SK-MEL-5 (cell line): ENCODE results near the gene EMC10. TPM values are rescaled to one million over a fixed set of nuclear protein-coding genes. Genes with fewer than 3 reads are reported as not detected.

Experiments
- DNase-seq: peaks from one replicate; pipeline ENCODE4 v3.0.0-alpha.2; 2016; ENCODE audit warnings: low read depth, low spot score
- in situ Hi-C: cut with HindIII; loops from 2 replicates; pipeline ENCODE4 v1.10.0; 2016; ENCODE audit warnings: low sequenced_read_pairs, high pct_unique_total_duplicates, low pct_unique_long_range_greater_than_20kb
- total RNA-seq: library from RNA; depleted of rRNA; stranded (reverse); fragments of >200 nt; shearing (Covaris generic); gene quantifications from 2 replicates; pipeline ENCODE4 v1.2.3, GENCODE V29; 2014

Gene EMC10
- total RNA-seq, 1 experiment from 2014 or later, result 148 TPM

- DNase-seq, result no peak
- in situ Hi-C loops, result no loop called here
Measured at GRCh38 chr19:50488389-50489194, 12.3 kb downstream of the EMC10 start.

DNA sequence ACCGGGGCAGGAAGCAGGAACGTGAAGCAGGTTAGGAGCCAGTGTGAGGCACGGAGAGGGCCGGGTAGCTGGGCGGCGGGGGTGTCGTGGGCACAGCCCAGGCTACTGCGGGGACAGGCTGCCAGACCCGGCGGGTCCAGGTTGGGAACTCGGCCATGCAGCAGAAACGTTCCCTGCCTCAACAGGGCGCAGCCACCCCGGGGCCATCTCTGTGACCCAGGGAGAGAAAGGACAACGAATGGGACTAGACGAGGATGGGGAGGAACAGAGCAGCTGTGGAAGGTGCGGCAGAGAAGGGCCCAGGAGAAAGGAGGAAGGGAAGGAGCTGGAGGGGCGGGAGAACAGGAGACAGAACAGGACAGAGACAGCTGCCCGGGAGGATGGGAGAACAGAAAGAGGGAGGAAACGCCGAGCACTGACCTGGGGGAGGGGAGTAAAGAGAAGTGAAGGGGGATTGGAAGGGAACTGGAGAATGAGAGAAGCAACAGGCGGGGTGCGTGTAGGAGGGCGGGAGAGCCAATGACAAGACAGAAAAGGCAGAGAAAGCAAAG lies 13.2 kb downstream of the EMC10 start:
- in situ Hi-C loops, result no loop called here
- no peak for DNase-seq

- DNase-seq, result no peak
- in situ Hi-C loops, result no loop called here
Measured at GRCh38 chr19:50490411-50490811, 14.1 kb downstream of the EMC10 start.

DNA sequence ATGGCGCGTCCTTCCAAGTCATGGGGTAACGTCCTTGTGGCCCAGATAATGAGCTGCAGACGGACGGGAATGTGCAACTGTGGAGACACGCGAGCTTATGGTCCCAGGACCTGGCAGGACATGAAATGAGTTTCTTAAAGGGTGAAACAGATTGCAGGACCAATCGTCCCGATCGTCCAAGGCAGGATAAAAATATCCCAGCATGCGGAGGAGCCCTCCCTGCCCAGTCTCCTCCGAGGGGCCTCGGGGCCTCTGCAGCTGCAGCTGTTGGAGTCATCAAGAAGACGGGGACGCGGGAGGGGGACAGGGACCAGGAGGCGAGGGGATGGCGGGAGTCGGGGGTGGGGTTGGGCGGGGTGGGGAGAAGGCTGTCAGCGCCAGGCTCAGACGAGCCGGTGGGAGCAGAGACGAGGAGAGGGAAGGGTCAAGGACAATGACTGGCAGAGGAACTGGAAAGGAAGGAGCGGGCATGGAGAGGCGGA lies 14.7 kb downstream of the EMC10 start:
- DNase-seq, result no peak
- in situ Hi-C loops, result no loop called here

GRCh38 chr19:50492303-50493052 lies 16.2 kb downstream of the EMC10 start:
- no peak for DNase-seq
- in situ Hi-C loops, result no loop called here

DNA sequence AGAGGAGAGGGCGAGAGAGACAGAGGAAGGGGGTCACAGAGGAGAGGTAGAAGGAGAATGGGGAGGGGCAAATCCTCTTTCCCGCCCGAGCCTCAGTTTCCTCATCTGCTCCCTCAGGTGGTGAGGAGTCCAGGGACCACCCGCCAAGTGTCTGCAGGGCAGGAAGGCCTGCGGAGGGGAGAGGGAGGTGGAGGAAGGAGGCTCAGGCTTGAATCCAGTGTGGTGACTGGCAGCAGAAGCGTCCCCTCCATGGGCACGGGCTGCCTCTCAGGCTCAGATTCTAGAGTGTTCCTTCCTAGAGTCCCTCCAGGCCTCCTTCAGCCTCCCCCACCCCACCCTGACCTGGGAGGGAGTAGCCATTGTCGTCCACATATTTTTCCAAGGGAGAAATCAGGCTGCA lies 16.9 kb downstream of the EMC10 start:
- in situ Hi-C loops, result no loop called here
- DNase-seq, result no peak

GRCh38 chr19:50494186-50495019 lies 18.1 kb downstream of the EMC10 start:
- no peak for DNase-seq
- in situ Hi-C loops, result no loop called here

DNA sequence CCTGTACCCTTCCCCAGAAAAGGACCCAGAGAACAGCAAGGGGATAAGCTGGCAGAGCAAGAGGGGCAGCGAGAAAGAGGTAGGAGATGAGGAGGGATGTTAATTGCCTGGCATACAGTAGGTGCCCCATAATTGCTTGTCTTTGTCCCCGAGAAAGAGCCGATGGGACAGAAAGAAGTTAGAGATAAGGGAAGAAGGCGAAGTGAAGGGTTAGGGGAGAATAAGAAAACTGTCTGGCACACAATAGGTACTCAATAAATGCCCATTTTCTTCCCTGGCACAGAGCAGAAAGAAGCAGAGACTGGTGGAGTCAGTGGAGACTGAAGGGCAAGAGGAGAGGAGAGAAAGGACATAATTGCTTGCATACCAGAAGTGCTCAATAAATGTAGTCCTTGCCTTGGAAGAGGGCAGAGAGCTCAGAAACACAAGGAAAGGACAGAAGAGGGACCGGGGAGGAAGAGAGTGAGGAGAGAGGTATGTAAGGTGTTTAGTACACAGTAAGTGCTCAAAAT lies 18.8 kb downstream of the EMC10 start:
- in situ Hi-C loops, result no loop called here
- no peak for DNase-seq

DNA sequence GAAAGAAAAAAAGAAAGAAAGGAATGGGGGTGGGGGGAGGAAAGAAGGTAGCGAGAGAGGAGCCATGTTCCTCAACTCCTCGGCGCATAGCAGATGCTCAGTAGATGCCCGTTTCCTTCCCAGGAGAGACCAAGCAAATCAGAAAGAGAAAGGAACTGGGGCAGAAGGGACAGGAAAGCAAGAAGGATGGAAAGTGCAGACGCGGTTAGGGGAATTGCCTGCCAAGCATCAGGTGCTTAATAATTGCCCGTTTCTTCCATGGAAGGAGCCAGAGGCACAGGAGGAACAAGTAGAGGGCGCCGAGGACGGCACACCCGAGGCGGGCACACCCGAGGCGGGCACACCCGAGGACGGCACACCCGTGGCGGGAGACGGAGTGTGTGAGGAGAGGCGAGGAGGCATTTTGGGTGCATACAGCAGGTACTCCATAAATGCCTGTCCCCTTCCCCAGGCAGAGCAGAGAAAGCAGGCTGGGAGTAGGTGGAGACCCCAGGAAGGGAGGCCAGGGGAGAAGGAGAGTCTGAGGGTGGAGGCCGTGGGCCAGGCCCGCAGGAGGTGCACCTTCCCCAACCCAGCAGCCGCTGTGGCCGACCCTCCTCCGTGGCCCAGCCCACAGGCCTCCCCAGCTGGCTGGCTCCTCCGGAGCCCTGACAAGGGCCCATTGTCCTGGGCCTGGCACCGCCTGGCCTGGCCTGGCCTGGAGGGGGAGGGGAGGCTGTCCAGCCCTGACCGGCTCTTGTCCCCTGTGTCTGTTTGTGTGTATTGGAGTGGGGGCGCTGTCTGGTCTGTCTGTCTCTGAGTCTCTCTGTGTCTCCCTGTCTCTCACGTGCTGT lies 20.1 kb downstream of the EMC10 start:
- in situ Hi-C loops, result no loop called here
- DNase-seq, result peak; percentile 81

DNA sequence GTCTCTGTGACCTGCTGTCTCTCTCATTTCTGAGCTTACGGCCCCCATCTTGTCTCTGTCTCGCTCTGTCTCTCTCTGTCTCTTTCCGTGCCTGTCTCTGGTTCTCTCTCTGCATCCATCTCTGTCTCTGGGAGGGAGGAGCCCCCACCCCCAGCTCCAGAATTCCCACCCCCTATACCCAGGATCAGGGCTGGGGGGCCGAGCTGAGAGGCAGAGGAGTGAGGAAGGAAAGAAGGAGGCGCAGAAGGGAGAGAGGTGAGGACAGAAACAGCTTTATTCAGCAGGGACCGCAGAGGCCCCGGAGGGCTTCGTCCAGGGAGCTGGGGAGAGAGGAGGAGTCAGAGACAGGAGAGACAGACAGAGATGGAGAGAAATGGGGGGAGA lies 20.7 kb downstream of the EMC10 start:
- in situ Hi-C loops, result no loop called here
- DNase-seq, result peak; percentile 63

- peak; percentile 16 for DNase-seq
- in situ Hi-C loops, result no loop called here
Measured at GRCh38 chr19:50498219-50499056, 22.1 kb downstream of the EMC10 start.

- no peak for DNase-seq
- in situ Hi-C loops, result no loop called here
Measured at GRCh38 chr19:50500060-50500752, 23.9 kb downstream of the EMC10 start.

GRCh38 chr19:50500753-50501151 lies 24.4 kb downstream of the EMC10 start:
- in situ Hi-C loops, result no loop called here
- DNase-seq, result no peak

- DNase-seq, result no peak
- in situ Hi-C loops, result no loop called here
Measured at GRCh38 chr19:50501186-50501567, 24.9 kb downstream of the EMC10 start.

DNA sequence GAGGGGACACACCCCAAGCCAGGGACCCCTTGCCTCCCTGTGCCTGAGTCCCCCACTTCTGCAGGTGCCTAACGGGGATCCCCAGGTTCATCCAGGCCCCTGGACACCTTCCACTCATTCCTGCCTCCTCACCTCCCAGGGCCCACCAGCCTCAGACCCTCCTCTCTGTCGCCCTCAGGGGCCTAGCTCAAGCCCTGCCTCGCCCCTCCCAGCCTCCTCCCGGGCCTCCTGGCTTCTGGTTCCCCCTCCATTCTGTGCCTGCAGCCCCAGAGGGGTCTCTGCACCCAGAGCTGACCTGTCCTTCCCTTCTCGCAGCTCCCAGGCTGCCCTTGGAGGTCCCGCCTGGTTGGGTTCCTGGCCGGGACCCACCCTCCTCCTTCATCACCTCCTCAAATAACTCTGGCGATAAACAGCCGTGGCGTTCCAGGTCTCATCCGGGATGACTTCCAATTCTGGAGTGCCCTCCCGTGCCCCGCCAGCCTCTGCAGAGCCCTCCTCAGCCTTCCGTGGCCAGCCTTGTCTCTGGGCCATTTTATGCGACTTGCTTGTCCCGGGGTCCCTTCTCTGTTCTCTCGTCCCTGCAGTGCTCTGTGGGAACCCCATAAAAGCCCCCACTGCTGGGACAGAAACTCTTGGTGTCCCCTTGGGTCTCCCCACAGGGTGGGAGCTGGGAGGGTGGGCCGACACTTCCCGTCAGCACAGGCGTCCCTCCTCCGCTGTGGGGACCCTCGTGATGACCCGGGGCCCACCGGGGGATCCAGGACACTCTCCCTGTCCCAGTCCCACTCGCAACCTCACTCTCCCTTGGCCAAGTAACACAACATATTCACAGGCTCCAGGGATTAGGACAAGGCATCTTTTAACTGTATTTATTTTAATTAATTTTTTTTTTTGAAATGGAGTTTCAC lies 25.5 kb downstream of the EMC10 start:
- in situ Hi-C loops, result no loop called here

More for the DNA sequence above, 25.5 kb downstream of the EMC10 start:
- DNase-seq, result no peak
